HepG2 (cell line): ENCODE results near the gene DSCAML1.
A peak's percentile ranks its signal among the peaks of the same experiment; 100 is the strongest.

Experiments used
- ATF1 ChIP-seq: IDR thresholded peaks from 2 replicates; pipeline ENCODE4 v1.6.1; 2016; ENCODE audit warnings: mild to moderate bottlenecking, control low read depth
- ERF ChIP-seq: IDR thresholded peaks from 2 replicates; pipeline ENCODE4 v1.6.1; 2018; ENCODE audit warnings: missing biosample characterization, missing genetic modification reagents
- NR2C2 ChIP-seq: sonication (generic); formaldehyde crosslinking; IDR thresholded peaks from 2 replicates; pipeline ENCODE4 v1.4.0; 2020; ENCODE audit warnings: missing genetic modification reagents, mild to moderate bottlenecking, moderate library complexity, borderline replicate concordance
- SUZ12 ChIP-seq: fragments of 150-350 bp; IDR thresholded peaks from 2 replicates; pipeline ENCODE4 v1.6.1; 2014; ENCODE audit warnings: low read depth, low read length
- TOPORS ChIP-seq: sonication (generic); formaldehyde crosslinking; IDR thresholded peaks from 2 replicates; pipeline ENCODE4 v1.8.0; 2023; ENCODE audit warnings: mild to moderate bottlenecking, missing genetic modification reagents
- ZMYM3 ChIP-seq: sonication (generic); formaldehyde crosslinking; IDR thresholded peaks from 2 replicates; pipeline ENCODE4 v1.5.1; 2020; ENCODE audit warnings: mild to moderate bottlenecking, missing genetic modification reagents
- TF ChIP-seq, protein P1 (sequence below): IDR thresholded peaks from 2 replicates; pipeline ENCODE4 v1.6.1; 2016
- TF ChIP-seq, protein P2 (sequence below): sonication (generic); formaldehyde crosslinking; IDR thresholded peaks from 2 replicates; pipeline ENCODE4 v1.5.1; 2020; ENCODE audit warnings: mild to moderate bottlenecking, missing genetic modification reagents
- TF ChIP-seq, protein P3 (sequence below): sonication (generic); formaldehyde crosslinking; IDR thresholded peaks from 2 replicates; pipeline ENCODE4 v1.5.0; 2020; ENCODE audit warnings: mild to moderate bottlenecking, missing genetic modification reagents, moderate library complexity
- TF ChIP-seq, protein P4 (sequence below): sonication (generic); formaldehyde crosslinking; IDR thresholded peaks from 2 replicates; pipeline ENCODE4 v1.4.0; 2020; ENCODE audit warnings: missing genetic modification reagents, mild to moderate bottlenecking, borderline replicate concordance

DNA sequence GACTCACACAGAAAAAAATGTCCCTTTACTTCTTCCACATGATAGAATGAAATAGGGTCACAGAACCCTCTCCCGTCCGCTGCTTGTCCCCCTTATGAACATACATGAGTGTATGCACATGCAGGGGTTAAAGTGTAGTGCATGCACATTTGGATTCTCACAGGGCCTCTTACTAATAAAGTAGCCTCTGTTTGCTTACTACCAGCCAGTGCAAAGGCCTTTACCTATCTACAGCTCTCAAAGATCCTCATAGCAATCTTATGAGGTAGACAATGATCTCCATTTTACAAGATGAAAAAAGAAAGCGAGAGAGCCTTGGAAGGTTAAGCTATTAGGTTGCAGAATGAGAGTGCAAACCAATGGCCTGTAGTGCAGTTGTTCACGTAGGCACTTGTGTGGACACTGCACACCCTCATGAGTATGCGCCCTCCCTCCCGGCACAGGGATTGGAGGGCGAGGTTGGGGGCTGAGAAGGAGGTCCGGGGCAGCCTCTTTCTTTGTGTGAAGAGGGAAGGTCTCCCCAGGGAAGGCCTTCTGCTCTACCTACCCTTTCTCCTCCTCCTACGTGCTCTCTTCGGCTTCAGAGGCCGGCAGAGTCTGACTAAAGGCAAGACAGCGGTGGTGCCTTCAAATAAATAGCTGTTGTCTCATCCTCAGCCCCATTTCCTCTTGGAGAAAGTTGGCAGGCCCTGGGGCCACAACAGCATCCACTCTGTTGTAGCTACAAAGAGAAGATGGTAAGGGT, 378.1 kb downstream of the DSCAML1 start:
- TF ChIP-seq NR2C2 (CRISPR knock-in tag) = no peak
- TF ChIP-seq TOPORS (CRISPR knock-in tag) = no peak
- TF ChIP-seq, protein P1, sequence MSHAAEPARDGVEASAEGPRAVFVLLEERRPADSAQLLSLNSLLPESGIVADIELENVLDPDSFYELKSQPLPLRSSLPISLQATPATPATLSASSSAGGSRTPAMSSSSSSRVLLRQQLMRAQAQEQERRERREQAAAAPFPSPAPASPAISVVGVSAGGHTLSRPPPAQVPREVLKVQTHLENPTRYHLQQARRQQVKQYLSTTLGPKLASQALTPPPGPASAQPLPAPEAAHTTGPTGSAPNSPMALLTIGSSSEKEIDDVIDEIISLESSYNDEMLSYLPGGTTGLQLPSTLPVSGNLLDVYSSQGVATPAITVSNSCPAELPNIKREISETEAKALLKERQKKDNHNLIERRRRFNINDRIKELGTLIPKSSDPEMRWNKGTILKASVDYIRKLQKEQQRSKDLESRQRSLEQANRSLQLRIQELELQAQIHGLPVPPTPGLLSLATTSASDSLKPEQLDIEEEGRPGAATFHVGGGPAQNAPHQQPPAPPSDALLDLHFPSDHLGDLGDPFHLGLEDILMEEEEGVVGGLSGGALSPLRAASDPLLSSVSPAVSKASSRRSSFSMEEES (CRISPR knock-in tag) = no peak
- TF ChIP-seq, protein P2, sequence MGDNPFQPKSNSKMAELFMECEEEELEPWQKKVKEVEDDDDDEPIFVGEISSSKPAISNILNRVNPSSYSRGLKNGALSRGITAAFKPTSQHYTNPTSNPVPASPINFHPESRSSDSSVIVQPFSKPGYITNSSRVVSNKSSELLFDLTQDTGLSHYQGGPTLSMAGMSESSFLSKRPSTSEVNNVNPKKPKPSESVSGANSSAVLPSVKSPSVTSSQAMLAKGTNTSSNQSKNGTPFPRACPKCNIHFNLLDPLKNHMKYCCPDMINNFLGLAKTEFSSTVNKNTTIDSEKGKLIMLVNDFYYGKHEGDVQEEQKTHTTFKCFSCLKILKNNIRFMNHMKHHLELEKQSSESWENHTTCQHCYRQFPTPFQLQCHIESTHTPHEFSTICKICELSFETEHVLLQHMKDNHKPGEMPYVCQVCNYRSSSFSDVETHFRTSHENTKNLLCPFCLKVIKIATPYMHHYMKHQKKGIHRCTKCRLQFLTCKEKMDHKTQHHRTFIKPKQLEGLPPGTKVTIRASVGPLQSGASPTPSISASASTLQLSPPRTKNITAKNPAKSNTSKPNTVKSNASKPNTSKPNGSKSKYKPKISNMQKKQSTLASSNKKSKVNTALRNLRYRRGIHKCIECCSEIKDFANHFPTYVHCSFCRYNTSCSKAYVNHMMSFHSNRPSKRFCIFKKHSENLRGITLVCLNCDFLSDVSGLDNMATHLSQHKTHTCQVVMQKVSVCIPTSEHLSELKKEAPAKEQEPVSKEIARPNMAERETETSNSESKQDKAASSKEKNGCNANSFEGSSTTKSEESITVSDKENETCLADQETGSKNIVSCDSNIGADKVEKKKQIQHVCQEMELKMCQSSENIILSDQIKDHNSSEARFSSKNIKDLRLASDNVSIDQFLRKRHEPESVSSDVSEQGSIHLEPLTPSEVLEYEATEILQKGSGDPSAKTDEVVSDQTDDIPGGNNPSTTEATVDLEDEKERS (CRISPR knock-in tag) = no peak
- TF ChIP-seq ZMYM3 (CRISPR knock-in tag) = no peak
- TF ChIP-seq ATF1 (CRISPR knock-in tag) = peak; percentile 48; the same call in 1 of the 2 replicates
- TF ChIP-seq, protein P3, sequence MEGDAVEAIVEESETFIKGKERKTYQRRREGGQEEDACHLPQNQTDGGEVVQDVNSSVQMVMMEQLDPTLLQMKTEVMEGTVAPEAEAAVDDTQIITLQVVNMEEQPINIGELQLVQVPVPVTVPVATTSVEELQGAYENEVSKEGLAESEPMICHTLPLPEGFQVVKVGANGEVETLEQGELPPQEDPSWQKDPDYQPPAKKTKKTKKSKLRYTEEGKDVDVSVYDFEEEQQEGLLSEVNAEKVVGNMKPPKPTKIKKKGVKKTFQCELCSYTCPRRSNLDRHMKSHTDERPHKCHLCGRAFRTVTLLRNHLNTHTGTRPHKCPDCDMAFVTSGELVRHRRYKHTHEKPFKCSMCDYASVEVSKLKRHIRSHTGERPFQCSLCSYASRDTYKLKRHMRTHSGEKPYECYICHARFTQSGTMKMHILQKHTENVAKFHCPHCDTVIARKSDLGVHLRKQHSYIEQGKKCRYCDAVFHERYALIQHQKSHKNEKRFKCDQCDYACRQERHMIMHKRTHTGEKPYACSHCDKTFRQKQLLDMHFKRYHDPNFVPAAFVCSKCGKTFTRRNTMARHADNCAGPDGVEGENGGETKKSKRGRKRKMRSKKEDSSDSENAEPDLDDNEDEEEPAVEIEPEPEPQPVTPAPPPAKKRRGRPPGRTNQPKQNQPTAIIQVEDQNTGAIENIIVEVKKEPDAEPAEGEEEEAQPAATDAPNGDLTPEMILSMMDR (CRISPR knock-in tag) = no peak
- TF ChIP-seq ERF (CRISPR knock-in tag) = no peak
- TF ChIP-seq, protein P4, sequence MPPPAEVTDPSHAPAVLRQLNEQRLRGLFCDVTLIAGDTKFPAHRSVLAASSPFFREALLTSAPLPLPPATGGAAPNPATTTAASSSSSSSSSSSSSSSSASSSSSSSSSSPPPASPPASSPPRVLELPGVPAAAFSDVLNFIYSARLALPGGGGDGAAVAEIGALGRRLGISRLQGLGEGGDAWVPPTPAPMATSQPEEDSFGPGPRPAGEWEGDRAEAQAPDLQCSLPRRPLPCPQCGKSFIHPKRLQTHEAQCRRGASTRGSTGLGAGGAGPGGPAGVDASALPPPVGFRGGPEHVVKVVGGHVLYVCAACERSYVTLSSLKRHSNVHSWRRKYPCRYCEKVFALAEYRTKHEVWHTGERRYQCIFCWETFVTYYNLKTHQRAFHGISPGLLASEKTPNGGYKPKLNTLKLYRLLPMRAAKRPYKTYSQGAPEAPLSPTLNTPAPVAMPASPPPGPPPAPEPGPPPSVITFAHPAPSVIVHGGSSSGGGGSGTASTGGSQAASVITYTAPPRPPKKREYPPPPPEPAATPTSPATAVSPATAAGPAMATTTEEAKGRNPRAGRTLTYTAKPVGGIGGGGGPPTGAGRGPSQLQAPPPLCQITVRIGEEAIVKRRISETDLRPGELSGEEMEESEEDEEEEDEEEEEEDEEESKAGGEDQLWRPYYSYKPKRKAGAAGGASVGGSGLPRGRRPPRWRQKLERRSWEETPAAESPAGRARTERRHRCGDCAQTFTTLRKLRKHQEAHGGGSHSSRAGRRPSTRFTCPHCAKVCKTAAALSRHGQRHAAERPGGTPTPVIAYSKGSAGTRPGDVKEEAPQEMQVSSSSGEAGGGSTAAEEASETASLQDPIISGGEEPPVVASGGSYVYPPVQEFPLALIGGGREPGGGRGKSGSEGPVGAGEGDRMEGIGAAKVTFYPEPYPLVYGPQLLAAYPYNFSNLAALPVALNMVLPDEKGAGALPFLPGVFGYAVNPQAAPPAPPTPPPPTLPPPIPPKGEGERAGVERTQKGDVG (CRISPR knock-in tag) = no peak
- TF ChIP-seq SUZ12 = no peak
